ENCODE results near the gene EIF2B2. TPM values are rescaled to one million over a fixed set of nuclear protein-coding genes. Genes with fewer than 3 reads are reported as not detected.
A peak's percentile ranks its signal among the peaks of the same experiment; 100 is the strongest.

EIF2B2 gene
- total and polyA plus RNA-seq, 5 experiments from 2014 or later, result 14.1 to 36.7 (median 26.7) TPM

GRCh38 chr14:75050852-75051555, 48.3 kb downstream of the EIF2B2 start, which contains the start of gene MLH3:
Gene MLH3 (minus strand): TSS chr14:75051467. CDS start chr14:75049655, 1,812 bp downstream.
- DNase-seq (peak; percentile 68 to 89 (median 78)), ATAC-seq (peak; percentile 88 to 90)
- peaks cover 0 to 2% (median 0%) of the 10 kb centered on the region in 9 donors for H3K9me3 Mint-ChIP-seq
- peaks cover 0 to 3% (median 0%) of the 10 kb centered on the region in 5 donors for H3K27me3 Mint-ChIP-seq
- POLR2A ChIA-PET, result interaction anchor here (0.6 to 3.2 kb wide), 3 partner anchors 12 to 49 kb away, joined by 3 to 8 read pairs (median 4); partner anchors contain the start of gene ACYP1
- peak within 1 kb of the TSS; percentile 89 to 97 (median 94) for H3K4me3 Mint-ChIP-seq
- peaks cover 0 to 18% (median 10%) of the 10 kb centered on the region in 3 donors for H3K36me3 Mint-ChIP-seq
- H3K4me1 Mint-ChIP-seq, result peaks cover 10 to 44% (median 35%) of the 10 kb centered on the region in 4 donors
- peak within 1 kb of the TSS; percentile 91 to 99 (median 97) for H3K27ac Mint-ChIP-seq

- Mint-ChIP-seq H3K4me3 (peak overlapping the region; percentile 89 to 97 (median 94)), H3K27ac (peak overlapping the region; percentile 91 to 99 (median 97)), H3K9me3 (peaks cover 0 to 2% (median 0%) of the 10 kb centered on the region in 9 donors), H3K36me3 (peaks cover 0 to 15% (median 12%) of the 10 kb centered on the region in 3 donors), H3K4me1 (peaks cover 6 to 39% (median 30%) of the 10 kb centered on the region in 4 donors), H3K27me3 (peaks cover 0 to 3% (median 0%) of the 10 kb centered on the region in 5 donors)
- POLR2A ChIA-PET, result interaction anchor here (0.6 kb wide), 3 partner anchors 11 to 1806 kb away, joined by 3 read pairs; no protein-coding TSS in a partner anchor
- ATAC-seq (no peak), DNase-seq (no peak)
Measured at GRCh38 chr14:75051556-75051899, 48.8 kb downstream of the EIF2B2 start.

- no peak for ATAC-seq
- POLR2A ChIA-PET, result no interaction called here
- Mint-ChIP-seq H3K36me3 (peaks cover 0 to 12% (median 9%) of the 10 kb centered on the region in 3 donors), H3K27ac (peak overlapping the region in 2 of 10 donors; percentile 34 to 66), H3K4me1 (peaks cover 4 to 25% (median 23%) of the 10 kb centered on the region in 4 donors), H3K27me3 (peaks cover 0 to 3% (median 0%) of the 10 kb centered on the region in 5 donors), H3K9me3 (no peaks in the 10 kb centered on the region), H3K4me3 (peak overlapping the region in 2 of 10 donors; percentile 5 to 45)
- DNase-seq, result no peak
Measured at GRCh38 chr14:75053396-75054291, 50.9 kb downstream of the EIF2B2 start.

- H3K27ac Mint-ChIP-seq, result no peak overlapping the region
- H3K27me3 Mint-ChIP-seq, result peaks cover 0 to 3% (median 0%) of the 10 kb centered on the region in 5 donors
- no peak overlapping the region for H3K4me3 Mint-ChIP-seq
- H3K4me1 Mint-ChIP-seq, result peaks cover 4 to 22% (median 20%) of the 10 kb centered on the region in 4 donors
- peaks cover 0 to 8% (median 7%) of the 10 kb centered on the region in 3 donors for H3K36me3 Mint-ChIP-seq
- POLR2A ChIA-PET, result no interaction called here
- ATAC-seq (no peak), DNase-seq (no peak)
- H3K9me3 Mint-ChIP-seq, result no peaks in the 10 kb centered on the region
Measured at GRCh38 chr14:75054421-75054820, 51.7 kb downstream of the EIF2B2 start.

- no peaks in the 10 kb centered on the region for H3K9me3 Mint-ChIP-seq
- DNase-seq, result no peak
- peaks cover 9 to 26% (median 21%) of the 10 kb centered on the region in 4 donors for H3K4me1 Mint-ChIP-seq
- peaks cover 0 to 9% (median 8%) of the 10 kb centered on the region in 3 donors for H3K36me3 Mint-ChIP-seq
- no peak overlapping the region for H3K4me3 Mint-ChIP-seq
- H3K27ac Mint-ChIP-seq, result no peak overlapping the region
- POLR2A ChIA-PET, result no interaction called here
- H3K27me3 Mint-ChIP-seq, result no peaks in the 10 kb centered on the region
- no peak for ATAC-seq
Measured at GRCh38 chr14:75059642-75060041, 56.9 kb downstream of the EIF2B2 start.

GRCh38 chr14:75060420-75060819, 57.7 kb downstream of the EIF2B2 start:
- DNase-seq, result no peak

More at GRCh38 chr14:75060420-75060819, 57.7 kb downstream of the EIF2B2 start:
- no peaks in the 10 kb centered on the region for H3K9me3 Mint-ChIP-seq
- peaks cover 0 to 9% (median 8%) of the 10 kb centered on the region in 3 donors for H3K36me3 Mint-ChIP-seq
- no peak overlapping the region for H3K4me3 Mint-ChIP-seq
- POLR2A ChIA-PET, result no interaction called here
- H3K27ac Mint-ChIP-seq, result no peak overlapping the region
- peaks cover 9 to 26% (median 23%) of the 10 kb centered on the region in 4 donors for H3K4me1 Mint-ChIP-seq
- no peak for ATAC-seq
- H3K27me3 Mint-ChIP-seq, result no peaks in the 10 kb centered on the region

Other genes with a start within 250 kb of the EIF2B2 start
- gene YLPM1, start 239.6 kb upstream of the EIF2B2 start, total RNA-seq, result 100 to 1,000 TPM; 103 to 113 TPM
- 10 to 100 TPM in 2 of 3 donors, 1 to 10 TPM in 1; 6.5 to 23.0 (median 14.0) TPM for gene YLPM1, start 239.6 kb upstream of the EIF2B2 start, polyA plus RNA-seq
- under 1 TPM; 0.52 to 0.75 TPM for gene PROX2, start 126.8 kb upstream of the EIF2B2 start, total RNA-seq
- under 1 TPM; 0.12 to 0.50 (median 0.22) TPM for gene PROX2, start 126.8 kb upstream of the EIF2B2 start, polyA plus RNA-seq
- gene DLST, start 121.0 kb upstream of the EIF2B2 start, total RNA-seq, result 100 to 1,000 TPM; 118 to 120 TPM
- gene DLST, start 121.0 kb upstream of the EIF2B2 start, polyA plus RNA-seq, result 1 to 10 TPM; 8.8 to 9.3 (median 8.9) TPM
- 1 to 10 TPM; 3.8 to 6.4 TPM for gene RPS6KL1, start 79.7 kb upstream of the EIF2B2 start, total RNA-seq
- 1 to 10 TPM in 2 of 3 donors, under 1 TPM in 1; 0.50 to 3.6 (median 1.7) TPM for gene RPS6KL1, start 79.7 kb upstream of the EIF2B2 start, polyA plus RNA-seq
- not detected for gene PGF, start 47.3 kb upstream of the EIF2B2 start, total RNA-seq
- under 1 TPM in 1 of 3 donors, not detected in 2; 0.13 TPM for gene PGF, start 47.3 kb upstream of the EIF2B2 start, polyA plus RNA-seq
- 10 to 100 TPM; 26.9 to 31.2 TPM for gene MLH3, start 48.5 kb downstream of the EIF2B2 start, total RNA-seq
- gene MLH3, start 48.5 kb downstream of the EIF2B2 start, polyA plus RNA-seq, result 10 to 100 TPM in 2 of 3 donors, 1 to 10 TPM in 1; 9.3 to 11.9 (median 10.8) TPM
- gene ACYP1, start 61.1 kb downstream of the EIF2B2 start, total RNA-seq, result 10 to 100 TPM; 24.5 to 25.1 TPM
- gene ACYP1, start 61.1 kb downstream of the EIF2B2 start, polyA plus RNA-seq, result 10 to 100 TPM; 12.8 to 17.7 (median 13.2) TPM
- under 1 TPM in 1 of 2 experiments, not detected in 1; 0.70 TPM for gene ZC2HC1C, start 66.7 kb downstream of the EIF2B2 start, total RNA-seq
- 1 to 10 TPM in 1 of 3 donors, under 1 TPM in 1, not detected in 1; 0.69 to 1.2 TPM for gene ZC2HC1C, start 66.7 kb downstream of the EIF2B2 start, polyA plus RNA-seq
- gene NEK9, start 124.1 kb downstream of the EIF2B2 start, total RNA-seq, result 100 to 1,000 TPM; 134 to 137 TPM
- gene NEK9, start 124.1 kb downstream of the EIF2B2 start, polyA plus RNA-seq, result 10 to 100 TPM; 18.5 to 19.8 (median 19.0) TPM
- 100 to 1,000 TPM; 130 to 132 TPM for gene TMED10, start 173.7 kb downstream of the EIF2B2 start, total RNA-seq
- gene TMED10, start 173.7 kb downstream of the EIF2B2 start, polyA plus RNA-seq, result 100 to 1,000 TPM; 219 to 318 (median 272) TPM

Data from naive thymus-derived CD8-positive, alpha-beta T cell (primary cell).